ENCODE measurements around the gene GIT1. TPM values are rescaled to one million over a fixed set of nuclear protein-coding genes. Genes with fewer than 3 reads are reported as not detected.

Gene GIT1
- total RNA-seq, 1 donor from 2014 or later = 9.4 TPM

GRCh38 chr17:29582772-29583171 is 6.7 kb downstream of the GIT1 start:
- DNase-seq (ENCODE audit: low spot score) (no peak), ATAC-seq (no peak)

- ATAC-seq (no peak), DNase-seq (ENCODE audit: low spot score) (no peak)
Measured at GRCh38 chr17:29582254-29582765, 7.1 kb downstream of the GIT1 start.

- no peak for ATAC-seq
- no peak for DNase-seq (ENCODE audit: low spot score)
Measured at GRCh38 chr17:29581583-29582253, 7.7 kb downstream of the GIT1 start.

- ATAC-seq (peak; percentile 89), DNase-seq (ENCODE audit: low spot score) (peak; percentile 84)
Measured at GRCh38 chr17:29579866-29580771, 9.3 kb downstream of the GIT1 start.

GRCh38 chr17:29578626-29579485 is 10.6 kb downstream of the GIT1 start:
- DNase-seq (ENCODE audit: low spot score) = no peak
- ATAC-seq = no peak

- ATAC-seq = no peak
- no peak for DNase-seq (ENCODE audit: low spot score)
Measured at GRCh38 chr17:29577385-29578211, 11.8 kb downstream of the GIT1 start.

- DNase-seq (ENCODE audit: low spot score) (no peak), ATAC-seq (no peak)
Measured at GRCh38 chr17:29577001-29577370, 12.5 kb downstream of the GIT1 start.

- no peak for ATAC-seq
- no peak for DNase-seq (ENCODE audit: low spot score)
Measured at GRCh38 chr17:29576214-29577000, 13.0 kb downstream of the GIT1 start.

- DNase-seq (ENCODE audit: low spot score) = no peak
Measured at GRCh38 chr17:29575511-29576213, 13.8 kb downstream of the GIT1 start.

GRCh38 chr17:29574732-29575510 is 14.5 kb downstream of the GIT1 start:
- peak; percentile 78 for ATAC-seq
- DNase-seq (ENCODE audit: low spot score) = peak; percentile 92

More at GRCh38 chr17:29575511-29576213, 13.8 kb downstream of the GIT1 start:
- no peak for ATAC-seq

GRCh38 chr17:29573871-29574731 is 15.3 kb downstream of the GIT1 start:
- no peak for DNase-seq (ENCODE audit: low spot score)
- no peak for ATAC-seq

- DNase-seq (ENCODE audit: low spot score) (no peak), ATAC-seq (no peak)
Measured at GRCh38 chr17:29573558-29573869, 15.9 kb downstream of the GIT1 start.

- peak; percentile 61 for ATAC-seq
Measured at GRCh38 chr17:29572691-29573557, 16.5 kb downstream of the GIT1 start.

GRCh38 chr17:29571883-29572681 is 17.4 kb downstream of the GIT1 start:
- peak; percentile 35 for ATAC-seq
- DNase-seq (ENCODE audit: low spot score) = peak; percentile 52

More at GRCh38 chr17:29572691-29573557, 16.5 kb downstream of the GIT1 start:
- DNase-seq (ENCODE audit: low spot score) = peak; percentile 77

- no peak for DNase-seq (ENCODE audit: low spot score)
- no peak for ATAC-seq
Measured at GRCh38 chr17:29571486-29571882, 18.0 kb downstream of the GIT1 start.
